GM19463 (cell line): ENCODE results near the gene IMPA2.
"Not testable (repeated sequence)": the region's sequence is repeated elsewhere in the genome, so short reads cannot be mapped to it uniquely, and the experiment has no call there.

ENCODE experiments used
- ATAC-seq: cut with Tn5 transposase; IDR thresholded peaks from one replicate; pipeline ENCODE4 v1.9.1; 2021; ENCODE audit warnings: mild to moderate bottlenecking, moderate library complexity; ENCODE audit not compliant: unreplicated experiment

IMPA2 gene

GRCh38 chr18:11981192-11981542 is at the start of gene IMPA2:
TSS of gene IMPA2 (plus strand) at chr18:11981507. CDS start at chr18:11981670, 163 bp downstream.
- ATAC-seq, result peak; percentile 44

- no peak for ATAC-seq
Observed at GRCh38 chr18:11932393-11932792, 48.9 kb upstream of the IMPA2 start.

- no peak for ATAC-seq
Observed at GRCh38 chr18:11937874-11938478, 43.3 kb upstream of the IMPA2 start.

DNA sequence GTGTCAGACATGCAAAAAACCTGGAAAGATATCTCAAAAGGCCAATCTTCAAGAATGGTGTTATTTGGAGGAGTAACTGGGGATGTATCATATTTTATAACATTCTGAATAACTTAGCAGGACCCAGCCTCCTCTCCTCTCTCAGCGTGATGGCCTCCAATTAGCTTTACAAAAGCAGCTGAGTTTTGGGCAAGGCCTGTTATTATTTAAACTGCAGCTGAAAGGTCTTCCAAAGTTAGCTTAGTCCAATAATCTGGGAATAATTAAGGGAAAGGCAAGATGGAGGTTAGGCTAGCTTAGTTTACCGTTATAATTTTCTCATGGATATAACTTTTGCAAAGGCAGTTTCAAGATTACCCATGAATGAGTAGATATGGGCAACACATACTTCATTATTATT is 40.4 kb upstream of the IMPA2 start:
- ATAC-seq, result no peak

DNA sequence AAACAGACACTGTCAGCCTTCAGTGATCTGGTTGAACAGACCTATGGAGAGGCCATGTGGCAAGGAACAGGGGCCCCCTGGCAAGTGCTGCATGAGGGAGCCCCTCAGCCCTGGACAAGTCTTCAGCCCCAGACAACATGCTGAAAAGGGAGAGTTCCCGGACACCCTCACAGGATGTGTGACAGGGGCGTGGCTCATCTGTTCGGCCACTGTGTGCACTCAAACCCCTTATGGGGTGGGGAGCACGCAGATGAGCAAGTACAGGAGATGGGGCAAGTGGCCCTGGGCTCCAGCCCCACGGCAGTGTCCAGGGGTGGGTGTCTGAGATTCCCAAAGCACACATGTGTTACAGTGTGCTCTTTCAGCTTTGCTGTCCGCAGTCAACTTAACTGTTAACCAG is 37.8 kb upstream of the IMPA2 start:
- no peak for ATAC-seq

DNA sequence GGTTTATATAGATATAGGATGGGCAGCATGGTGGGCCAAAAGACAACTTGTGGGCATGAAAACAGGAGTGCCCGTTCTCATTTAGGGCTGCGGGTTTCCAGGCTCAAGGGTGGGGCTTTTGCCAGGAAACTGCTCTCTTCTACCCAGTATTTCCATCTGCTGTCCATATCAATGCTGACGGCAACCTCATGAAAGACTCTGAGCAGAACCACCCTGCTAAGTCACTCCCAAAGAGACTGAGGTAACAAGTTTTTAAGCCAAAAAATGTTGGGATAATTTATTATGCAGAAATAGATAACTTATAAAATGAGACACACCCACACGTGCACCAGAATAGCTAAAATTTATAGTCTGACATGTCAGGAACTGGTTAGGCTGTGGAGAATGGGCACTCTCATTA is 37.1 kb upstream of the IMPA2 start:
- ATAC-seq, result no peak

DNA sequence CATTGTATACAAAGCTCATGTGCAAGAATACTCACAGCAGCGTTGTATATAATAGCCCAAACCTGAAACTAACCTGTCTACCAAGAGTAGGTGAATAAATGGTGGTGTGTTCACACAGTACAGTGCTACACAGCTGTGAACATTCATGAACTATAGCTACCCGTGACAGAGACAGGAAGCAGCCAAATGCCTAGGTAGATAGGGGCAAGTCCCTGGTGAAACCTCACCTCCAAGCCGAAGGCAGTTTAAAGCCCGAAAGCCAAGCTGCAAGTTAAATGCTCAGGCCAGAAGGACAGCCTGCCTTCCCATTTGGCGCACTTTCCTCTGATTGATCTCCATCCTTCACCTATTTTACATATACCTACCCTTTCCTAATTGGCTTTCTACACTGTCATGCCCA is 36.5 kb upstream of the IMPA2 start:
- ATAC-seq, result no peak

DNA sequence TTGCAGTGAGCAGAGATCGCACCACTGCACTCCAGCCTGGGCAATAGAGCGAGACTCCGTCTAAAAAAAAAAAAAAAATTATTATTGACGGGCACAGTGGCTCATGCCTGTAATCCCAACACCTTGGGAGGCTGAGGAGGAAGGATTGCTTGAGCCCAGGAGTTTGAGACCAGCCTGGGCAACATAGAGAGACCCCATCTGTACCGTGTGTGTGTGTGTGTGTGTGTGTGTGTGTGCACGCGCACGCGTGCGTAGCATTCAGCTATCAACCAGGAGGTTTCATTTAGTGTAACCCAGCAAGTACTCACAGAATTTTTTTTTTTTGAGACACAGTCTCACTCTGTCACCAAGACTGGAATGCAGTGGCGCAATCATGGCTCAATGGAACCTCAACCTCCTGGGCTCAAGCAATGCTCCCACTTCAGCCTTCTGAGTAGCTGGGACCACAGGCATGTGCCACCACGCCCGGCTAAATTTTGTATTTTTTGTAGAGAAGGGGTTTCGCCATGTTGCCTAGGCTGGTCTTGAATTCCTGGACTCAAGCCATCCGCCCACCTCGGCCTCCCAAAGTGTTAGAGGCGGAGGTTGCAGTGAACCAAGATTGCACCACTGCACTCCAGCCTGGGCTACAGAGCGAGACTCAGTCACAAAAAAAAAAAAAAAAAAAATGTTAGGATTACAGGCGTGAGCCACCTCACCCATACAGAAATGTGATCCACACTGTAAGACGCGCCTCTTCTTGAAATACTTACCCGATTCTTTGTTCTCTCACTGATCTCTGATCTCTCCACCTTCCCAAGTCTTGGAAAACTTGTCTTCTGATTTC is 35.3 kb upstream of the IMPA2 start:
- not testable (repeated sequence) for ATAC-seq

DNA sequence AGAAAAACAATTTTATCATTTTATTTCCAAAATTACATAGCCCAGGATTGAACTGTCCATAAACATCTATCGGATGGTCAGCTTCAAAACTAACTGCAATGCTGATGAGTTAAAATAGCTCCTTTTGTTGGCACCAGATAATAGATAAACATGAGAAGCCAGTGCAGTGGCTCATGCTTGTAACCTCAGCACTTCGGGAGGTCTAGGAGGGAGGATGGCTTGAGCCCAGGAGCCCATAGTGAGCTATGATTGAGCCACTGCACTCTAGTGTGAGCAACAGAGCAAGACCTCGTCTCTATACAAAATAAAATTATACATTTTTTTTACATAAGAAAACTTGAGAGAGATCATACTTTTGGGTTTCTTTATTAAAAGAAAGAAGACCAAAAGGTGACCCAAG is 34.6 kb upstream of the IMPA2 start:
- ATAC-seq, result peak; percentile 17

GRCh38 chr18:11947214-11948191 is 33.8 kb upstream of the IMPA2 start:
- peak; percentile 92 for ATAC-seq

GRCh38 chr18:11948852-11949523 is 32.3 kb upstream of the IMPA2 start:
- ATAC-seq, result no peak

GRCh38 chr18:11950824-11951223 is 30.5 kb upstream of the IMPA2 start:
- no peak for ATAC-seq

- no peak for ATAC-seq
Observed at GRCh38 chr18:11951390-11951851, 29.9 kb upstream of the IMPA2 start.

DNA sequence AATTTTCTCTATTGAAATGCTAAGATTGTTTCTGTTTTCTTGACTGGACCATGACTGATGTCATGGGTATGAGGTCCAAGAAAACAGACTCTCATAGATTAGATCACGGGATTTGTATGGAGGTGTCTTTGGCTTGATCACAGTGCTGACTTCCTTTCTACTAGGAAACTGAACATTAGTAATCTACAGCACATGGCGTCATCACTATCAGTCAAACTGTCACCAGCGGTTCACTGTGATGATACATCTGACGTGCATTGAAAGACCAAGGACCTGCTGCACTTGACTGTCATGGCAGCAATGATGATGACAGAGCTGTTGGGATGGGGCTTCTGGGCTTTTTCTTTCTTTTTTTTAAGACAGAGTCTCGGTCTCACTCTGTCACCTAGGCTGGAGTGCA is 28.2 kb upstream of the IMPA2 start:
- ATAC-seq, result no peak

- ATAC-seq, result no peak
Observed at GRCh38 chr18:11955239-11956029, 25.9 kb upstream of the IMPA2 start.

- no peak for ATAC-seq
Observed at GRCh38 chr18:11956371-11957308, 24.7 kb upstream of the IMPA2 start.

DNA sequence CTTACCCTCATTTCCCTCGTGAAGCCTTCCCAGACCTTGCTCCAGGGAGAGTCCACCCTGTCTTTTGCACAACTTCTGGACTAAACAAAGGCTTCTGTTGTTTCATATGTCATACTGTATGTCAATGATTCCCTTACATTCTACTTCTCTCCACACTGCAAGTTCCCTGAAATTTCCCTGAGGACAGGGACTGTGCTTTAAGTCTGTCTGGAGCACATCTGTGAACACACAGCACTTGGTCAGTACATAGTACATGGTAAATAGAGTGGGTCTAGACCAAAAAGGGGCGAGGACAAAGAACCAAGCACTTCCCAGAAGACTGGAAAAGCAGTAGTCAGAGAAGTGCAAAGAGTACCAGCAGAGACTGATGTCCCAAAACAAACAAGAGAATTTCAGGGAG is 23.7 kb upstream of the IMPA2 start:
- no peak for ATAC-seq

GRCh38 chr18:11959651-11960050 is 21.7 kb upstream of the IMPA2 start:
- ATAC-seq, result not testable (repeated sequence)
